ENCODE data around the gene HOPX. TPM values are rescaled to one million over a fixed set of nuclear protein-coding genes. Genes with fewer than 3 reads are reported as not detected.
A peak's percentile ranks its signal among the peaks of the same experiment; 100 is the strongest.

Gene HOPX
- total and polyA plus RNA-seq, 5 experiments from 2014 or later: 5.0 to 183 (median 6.9) TPM

DNA sequence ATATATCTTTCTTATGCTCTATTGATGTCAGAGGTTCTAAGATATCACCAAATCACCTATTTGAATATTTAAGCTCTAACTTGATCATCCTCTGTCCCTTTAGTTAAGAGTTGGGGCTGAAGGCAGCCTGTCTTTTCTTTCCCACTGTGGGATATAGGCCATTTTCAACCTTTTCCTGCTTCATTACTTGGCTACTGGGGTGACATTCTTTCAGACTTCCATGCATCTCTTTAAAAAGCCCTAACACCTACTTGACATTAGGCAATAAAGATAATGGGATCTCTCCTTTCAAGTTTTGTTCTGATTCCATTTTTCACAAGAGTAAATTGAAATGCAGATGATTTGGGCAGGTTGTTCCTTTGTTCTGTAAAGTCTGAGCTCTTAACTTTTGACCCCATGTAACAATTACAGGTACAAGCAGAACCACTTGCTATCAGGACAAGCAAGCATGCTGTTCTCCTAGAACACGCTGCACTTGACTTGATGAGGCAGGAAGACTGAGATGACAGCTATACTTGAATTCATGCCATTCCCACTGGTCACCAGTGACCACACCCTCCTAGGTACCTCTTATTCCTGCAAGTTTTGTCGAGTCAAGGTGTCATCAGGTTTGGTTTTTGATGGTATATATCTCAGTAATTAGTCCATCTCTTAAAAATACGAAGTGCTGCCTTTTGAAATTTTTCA is 18.2 kb downstream of the HOPX start:
- POLR2A ChIA-PET: no interaction called here
- ATAC-seq: no peak
- no peak for DNase-seq
- Mint-ChIP-seq H3K36me3 (no peaks in the 10 kb centered on the region), H3K4me1 (peaks cover 0 to 4% (median 0%) of the 10 kb centered on the region in 4 donors), H3K27me3 (peaks cover 4 to 49% (median 16%) of the 10 kb centered on the region in 5 donors), H3K9me3 (peaks cover 0 to 2% (median 0%) of the 10 kb centered on the region in 9 donors), H3K27ac (no peak overlapping the region), H3K4me3 (no peak overlapping the region)

- Mint-ChIP-seq H3K27ac (no peak overlapping the region), H3K4me1 (peaks cover 11 to 26% (median 13%) of the 10 kb centered on the region in 4 donors), H3K9me3 (peaks cover 0 to 2% (median 0%) of the 10 kb centered on the region in 9 donors), H3K36me3 (no peaks in the 10 kb centered on the region), H3K27me3 (peaks cover 0 to 54% (median 28%) of the 10 kb centered on the region in 5 donors), H3K4me3 (no peak overlapping the region)
- POLR2A ChIA-PET: no interaction called here
- ATAC-seq: no peak
- no peak for DNase-seq
Measured at GRCh38 chr4:56659946-56660345, 21.1 kb downstream of the HOPX start.

DNA sequence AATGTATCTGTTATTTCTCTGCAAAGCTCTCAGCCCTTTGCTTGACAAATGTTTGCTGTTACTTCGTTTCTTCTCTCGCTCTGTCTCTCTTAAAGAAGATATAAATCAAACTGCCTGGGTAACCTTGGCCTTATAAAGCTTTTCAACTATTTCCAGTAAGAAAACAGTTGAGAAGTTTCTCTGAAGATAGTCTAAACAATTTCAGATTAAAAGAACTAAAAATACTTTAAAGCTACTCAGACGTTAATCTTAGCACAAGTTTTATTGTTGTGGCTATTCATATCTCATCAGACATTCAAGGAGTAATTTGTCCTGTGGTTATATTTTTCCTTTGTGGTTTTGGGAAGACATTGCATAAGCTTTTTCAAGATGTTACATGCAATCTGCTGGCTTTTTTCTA is 22.6 kb downstream of the HOPX start:
- peaks cover 0 to 2% (median 0%) of the 10 kb centered on the region in 9 donors for H3K9me3 Mint-ChIP-seq
- no peak overlapping the region for H3K4me3 Mint-ChIP-seq
- H3K36me3 Mint-ChIP-seq: no peaks in the 10 kb centered on the region
- peaks cover 0 to 58% (median 26%) of the 10 kb centered on the region in 5 donors for H3K27me3 Mint-ChIP-seq
- peak overlapping the region in 1 of 10 donors; percentile 58 for H3K27ac Mint-ChIP-seq
- POLR2A ChIA-PET: no interaction called here
- ATAC-seq: no peak
- peaks cover 22 to 40% (median 26%) of the 10 kb centered on the region in 4 donors for H3K4me1 Mint-ChIP-seq
- no peak for DNase-seq

GRCh38 chr4:56657818-56658217 is 23.3 kb downstream of the HOPX start:
- ATAC-seq (no peak), DNase-seq (no peak)
- Mint-ChIP-seq H3K4me1 (peaks cover 26 to 46% (median 32%) of the 10 kb centered on the region in 4 donors), H3K36me3 (no peaks in the 10 kb centered on the region), H3K27ac (peak overlapping the region in 2 of 10 donors; percentile 66 to 69), H3K27me3 (peaks cover 0 to 58% (median 23%) of the 10 kb centered on the region in 5 donors), H3K4me3 (peak overlapping the region in 6 of 10 donors; percentile 6 to 88 (median 75)), H3K9me3 (peaks cover 0 to 2% (median 0%) of the 10 kb centered on the region in 9 donors)
- POLR2A ChIA-PET: no interaction called here

DNA sequence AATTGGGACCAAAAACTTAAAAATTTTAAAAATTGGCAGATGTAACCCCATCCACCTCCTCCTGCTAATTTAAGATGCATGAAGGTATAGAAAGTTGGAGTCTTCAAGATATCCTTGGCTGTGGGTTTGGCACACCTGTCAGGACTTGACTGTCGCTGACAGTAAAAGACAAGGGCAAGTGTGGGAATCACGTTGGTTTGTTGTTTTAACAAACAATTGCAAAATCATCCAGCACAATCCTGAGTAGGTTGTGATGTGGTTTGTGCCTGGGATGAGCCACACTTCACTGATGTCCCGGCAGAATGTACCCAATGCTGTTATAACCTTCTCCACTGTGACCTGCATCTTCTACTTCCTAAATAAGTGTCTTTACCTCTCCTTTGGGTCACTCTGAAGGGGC is 24.0 kb downstream of the HOPX start:
- ATAC-seq: no peak
- DNase-seq: no peak
- POLR2A ChIA-PET: no interaction called here
- H3K4me1 Mint-ChIP-seq: peaks cover 27 to 52% (median 32%) of the 10 kb centered on the region in 4 donors
- H3K36me3 Mint-ChIP-seq: no peaks in the 10 kb centered on the region
- H3K27me3 Mint-ChIP-seq: peaks cover 0 to 58% (median 23%) of the 10 kb centered on the region in 5 donors
- H3K27ac Mint-ChIP-seq: peak overlapping the region in 3 of 10 donors; percentile 15 to 86 (median 69)
- peaks cover 0 to 2% (median 0%) of the 10 kb centered on the region in 9 donors for H3K9me3 Mint-ChIP-seq
- H3K4me3 Mint-ChIP-seq: peak overlapping the region; percentile 65 to 96 (median 82)

DNA sequence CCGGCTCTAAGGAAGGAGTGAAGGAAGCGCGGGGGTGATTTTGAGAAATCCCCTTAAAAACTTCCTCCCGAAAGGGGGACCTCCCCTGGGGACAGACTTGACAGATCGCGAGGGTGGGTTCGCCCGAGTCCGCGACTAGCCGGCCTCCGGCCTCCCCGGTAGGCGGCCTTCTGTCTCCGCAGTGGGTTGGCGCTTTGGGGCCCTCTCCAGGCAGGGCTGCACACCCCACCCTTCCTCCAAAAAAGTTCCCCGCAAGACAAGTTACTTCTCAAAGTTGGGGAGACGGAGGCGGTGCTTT is 24.8 kb downstream of the HOPX start:
- H3K27me3 Mint-ChIP-seq: peaks cover 0 to 52% (median 23%) of the 10 kb centered on the region in 5 donors
- ATAC-seq (peak; percentile 69 to 80), DNase-seq (peak in 8 of 10 donors; percentile 1 to 50 (median 24))
- H3K4me3 Mint-ChIP-seq: peak overlapping the region; percentile 65 to 96 (median 82)
- peak overlapping the region in 6 of 10 donors; percentile 11 to 86 (median 45) for H3K27ac Mint-ChIP-seq
- POLR2A ChIA-PET: no interaction called here
- peaks cover 0 to 2% (median 0%) of the 10 kb centered on the region in 9 donors for H3K9me3 Mint-ChIP-seq
- peaks cover 31 to 59% (median 34%) of the 10 kb centered on the region in 4 donors for H3K4me1 Mint-ChIP-seq
- H3K36me3 Mint-ChIP-seq: no peaks in the 10 kb centered on the region

- POLR2A ChIA-PET: interaction anchor here (0.8 kb wide), 1 partner anchor 322 kb away, joined by 3 read pairs; the partner anchor contains the start of gene NOA1
Measured at GRCh38 chr4:56655627-56656345, 25.3 kb downstream of the HOPX start.

GRCh38 chr4:56655209-56655626 is 25.9 kb downstream of the HOPX start:
- peak overlapping the region; percentile 22 to 89 (median 69) for H3K27ac Mint-ChIP-seq
- peak; percentile 38 to 57 for ATAC-seq
- peaks cover 0 to 43% (median 23%) of the 10 kb centered on the region in 5 donors for H3K27me3 Mint-ChIP-seq
- peak overlapping the region; percentile 86 to 97 (median 93) for H3K4me3 Mint-ChIP-seq
- peak in 4 of 10 donors; percentile 8 to 32 (median 26) for DNase-seq
- H3K9me3 Mint-ChIP-seq: peaks cover 0 to 2% (median 0%) of the 10 kb centered on the region in 9 donors
- POLR2A ChIA-PET: interaction anchor here (0.8 to 1.3 kb wide), 2 partner anchors 11 to 323 kb away, joined by 3 to 4 read pairs; partner anchors contain the start of gene NOA1
- H3K4me1 Mint-ChIP-seq: peaks cover 32 to 68% (median 42%) of the 10 kb centered on the region in 4 donors
- no peaks in the 10 kb centered on the region for H3K36me3 Mint-ChIP-seq

More at GRCh38 chr4:56655627-56656345, 25.3 kb downstream of the HOPX start:
- no peaks in the 10 kb centered on the region for H3K36me3 Mint-ChIP-seq
- peaks cover 0 to 2% (median 0%) of the 10 kb centered on the region in 9 donors for H3K9me3 Mint-ChIP-seq
- ATAC-seq (peak; percentile 50 to 59), DNase-seq (peak in 5 of 10 donors; percentile 1 to 38 (median 19))
- peaks cover 31 to 63% (median 38%) of the 10 kb centered on the region in 4 donors for H3K4me1 Mint-ChIP-seq
- peak overlapping the region; percentile 86 to 97 (median 93) for H3K4me3 Mint-ChIP-seq
- peaks cover 0 to 47% (median 23%) of the 10 kb centered on the region in 5 donors for H3K27me3 Mint-ChIP-seq
- peak overlapping the region in 6 of 10 donors; percentile 58 to 89 (median 76) for H3K27ac Mint-ChIP-seq

- POLR2A ChIA-PET: interaction anchor here (0.7 to 1.3 kb wide), 2 partner anchors 10 to 101 kb away, joined by 4 read pairs; no protein-coding TSS in a partner anchor
- peaks cover 0 to 2% (median 0%) of the 10 kb centered on the region in 9 donors for H3K9me3 Mint-ChIP-seq
- peaks cover 0 to 39% (median 21%) of the 10 kb centered on the region in 5 donors for H3K27me3 Mint-ChIP-seq
- no peaks in the 10 kb centered on the region for H3K36me3 Mint-ChIP-seq
- H3K4me3 Mint-ChIP-seq: peak overlapping the region; percentile 86 to 97 (median 93)
- peaks cover 35 to 76% (median 49%) of the 10 kb centered on the region in 4 donors for H3K4me1 Mint-ChIP-seq
- DNase-seq (no peak), ATAC-seq (no peak)
- peak overlapping the region in 4 of 10 donors; percentile 12 to 88 (median 56) for H3K27ac Mint-ChIP-seq
Measured at GRCh38 chr4:56654238-56654632, 26.9 kb downstream of the HOPX start.

- Mint-ChIP-seq H3K27me3 (peaks cover 0 to 33% (median 19%) of the 10 kb centered on the region in 5 donors), H3K4me1 (peaks cover 35 to 80% (median 49%) of the 10 kb centered on the region in 4 donors), H3K27ac (peak overlapping the region in 8 of 10 donors; percentile 24 to 88 (median 54)), H3K4me3 (peak overlapping the region in 9 of 10 donors; percentile 20 to 95 (median 65)), H3K9me3 (peaks cover 0 to 2% (median 0%) of the 10 kb centered on the region in 9 donors), H3K36me3 (no peaks in the 10 kb centered on the region)
- POLR2A ChIA-PET: interaction anchor here (0.8 to 1.3 kb wide), 2 partner anchors 9 to 16 kb away, joined by 3 to 4 read pairs; no protein-coding TSS in a partner anchor
- DNase-seq (peak in 2 of 10 donors; percentile 22 to 25), ATAC-seq (no peak)
Measured at GRCh38 chr4:56653461-56654237, 27.4 kb downstream of the HOPX start.

DNA sequence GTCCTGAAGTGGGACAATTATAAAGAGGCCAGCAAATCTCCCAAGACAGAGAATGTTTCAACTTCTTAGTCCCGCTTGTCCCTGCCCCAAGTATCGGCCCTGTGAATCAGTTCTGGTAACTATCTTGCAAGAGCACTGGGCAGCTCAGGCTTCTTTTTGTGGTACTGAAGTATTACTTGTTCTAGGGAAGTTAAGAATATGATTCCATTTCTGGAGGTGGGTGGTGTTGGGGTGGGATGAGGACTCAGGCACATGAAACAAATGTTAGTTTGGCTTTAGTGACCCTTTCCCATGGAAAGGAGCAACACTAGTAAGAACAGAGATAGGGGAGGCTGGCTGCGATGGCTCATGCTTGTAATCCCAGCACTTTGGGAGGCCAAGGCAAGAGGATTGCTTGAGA is 28.9 kb downstream of the HOPX start:
- Mint-ChIP-seq H3K9me3 (peaks cover 0 to 3% (median 0%) of the 10 kb centered on the region in 9 donors), H3K36me3 (no peaks in the 10 kb centered on the region), H3K4me1 (peaks cover 31 to 76% (median 49%) of the 10 kb centered on the region in 4 donors), H3K27me3 (peaks cover 0 to 18% (median 8%) of the 10 kb centered on the region in 5 donors), H3K27ac (peak overlapping the region in 5 of 10 donors; percentile 1 to 72 (median 60)), H3K4me3 (peak overlapping the region in 2 of 10 donors; percentile 10 to 26)
- POLR2A ChIA-PET: no interaction called here
- no peak for DNase-seq
- no peak for ATAC-seq

Data from naive thymus-derived CD8-positive, alpha-beta T cell (primary cell).